Endodermal cell (in vitro differentiated cells): ENCODE data around the gene FAM9A. TPM values are rescaled to one million over a fixed set of nuclear protein-coding genes. Genes with fewer than 3 reads are reported as not detected.
"Not testable (repeated sequence)": the region's sequence is repeated elsewhere in the genome, so short reads cannot be mapped to it uniquely, and the experiment has no call there.

Experiments
- DNase-seq: peaks from one replicate; pipeline ENCODE4 v3.0.0-alpha.2; 2017
- H3K27ac ChIP-seq: 2 replicates; pipeline ENCODE4 v1.5.1; 2013; ENCODE audit warnings: mild to moderate bottlenecking, low read depth, low read length, moderate library complexity
- H3K27me3 ChIP-seq: 2 replicates; pipeline ENCODE4 v1.6.1; 2013; ENCODE audit warnings: mild to moderate bottlenecking, low read length, moderate library complexity; ENCODE audit not compliant: insufficient read depth, control insufficient read depth, poor library complexity, severe bottlenecking
- H3K36me3 ChIP-seq: 2 replicates; pipeline ENCODE4 v1.7.0; 2013; ENCODE audit warnings: mild to moderate bottlenecking, low read length, moderate library complexity; ENCODE audit not compliant: control insufficient read depth, insufficient read depth
- H3K4me1 ChIP-seq: one replicate; pipeline ENCODE4 v1.7.0; 2013; ENCODE audit warnings: low read length; ENCODE audit not compliant: control insufficient read depth, insufficient read depth
- H3K4me3 ChIP-seq: 2 replicates; pipeline ENCODE4 v1.5.1; 2013; ENCODE audit warnings: mild to moderate bottlenecking, low read length, moderate library complexity
- H3K9ac ChIP-seq: 2 replicates; pipeline ENCODE4 v1.6.1; 2013; ENCODE audit warnings: mild to moderate bottlenecking, low read length, moderate library complexity; ENCODE audit not compliant: poor library complexity, severe bottlenecking; ENCODE audit errors: extremely low read depth
- H3K9me3 ChIP-seq: 2 replicates; pipeline ENCODE4 v1.6.1; 2013; ENCODE audit warnings: mild to moderate bottlenecking, low read length, moderate library complexity; ENCODE audit not compliant: control insufficient read depth
- H3K27ac Mint-ChIP-seq: 2 replicates; pipeline ENCODE4 v1.8.0; 2020; ENCODE audit warnings: mixed read lengths
- H3K27me3 Mint-ChIP-seq: 2 replicates; pipeline ENCODE4 v1.8.0; 2021; ENCODE audit warnings: mild to moderate bottlenecking, mixed read lengths; ENCODE audit not compliant: insufficient read depth
- H3K36me3 Mint-ChIP-seq: 2 replicates; pipeline ENCODE4 v1.8.0; 2020; ENCODE audit warnings: low read depth, mixed read lengths
- H3K4me1 Mint-ChIP-seq: 2 replicates; pipeline ENCODE4 v1.8.0; 2020; ENCODE audit warnings: mixed read lengths
- H3K4me3 Mint-ChIP-seq: 2 replicates; pipeline ENCODE4 v1.8.0; 2020; ENCODE audit warnings: mild to moderate bottlenecking, moderate library complexity, mixed read lengths
- H3K9me3 Mint-ChIP-seq: 2 replicates; pipeline ENCODE4 v1.8.0; 2020; ENCODE audit warnings: mild to moderate bottlenecking, mixed read lengths
- CTCF ChIP-seq: fragments of 200-600 bp; sonication (generic); conservative IDR thresholded peaks from 2 replicates; pipeline ENCODE4 v1.5.0; 2021; ENCODE audit warnings: antibody characterized with exemption, mild to moderate bottlenecking
- WGBS, 2 experiments: methylation state at CpG; one replicate each; pipeline versions ENCODE4 v1.1.5 to v1.1.7; 2013; ENCODE audit warnings: missing lambda C conversion rate in 2 of 2, mixed read lengths in 1 of 2; ENCODE audit not compliant: insufficient coverage in 1 of 2, insufficient read length in 1 of 2; 5-methylcytosine and 5-hydroxymethylcytosine counted together
- total RNA-seq, 2 donors: library from RNA; stranded (reverse); fragmentation: NEBNext Ultra II Directional in 1 of 2; extraction: Animal tissue kit (Norgen Biotek cat#: 25700) in 1 of 2; gene quantifications; 2 replicates in 1 of 2; 3 replicates in 1 of 2; pipeline ENCODE4 v1.2.1, GENCODE V29; 2021

FAM9A gene
- total RNA-seq, 2 donors from 2014 or later = not detected

- 92 to 100% methylated on average over 3 to 13 of the region's 16 CpGs for WGBS, 2 experiments
- not testable (repeated sequence) for H3K4me1 ChIP-seq, H3K4me3 Mint-ChIP-seq, H3K4me3 ChIP-seq, DNase-seq, H3K27me3 Mint-ChIP-seq, H3K9me3 Mint-ChIP-seq, H3K9me3 ChIP-seq, H3K27ac Mint-ChIP-seq, H3K36me3 Mint-ChIP-seq, H3K27me3 ChIP-seq, H3K9ac ChIP-seq, H3K4me1 Mint-ChIP-seq, H3K36me3 ChIP-seq, H3K27ac ChIP-seq
These were observed 2.5 kb downstream of the FAM9A start for GRCh38 chrX:8798702-8799101.

GRCh38 chrX:8787119-8787518, 14.1 kb downstream of the FAM9A start:
- H3K9me3 Mint-ChIP-seq, H3K4me3 ChIP-seq, H3K4me3 Mint-ChIP-seq, H3K27ac ChIP-seq, H3K4me1 Mint-ChIP-seq, H3K36me3 Mint-ChIP-seq, DNase-seq, H3K4me1 ChIP-seq, H3K27me3 ChIP-seq, H3K36me3 ChIP-seq, H3K9ac ChIP-seq, H3K9me3 ChIP-seq, H3K27me3 Mint-ChIP-seq, H3K27ac Mint-ChIP-seq: not testable (repeated sequence)
- WGBS, 2 experiments = 100% methylated on average over 1 of the region's 1 CpG; no CpG with 5 or more reads in 1 of the 2 experiments

- Mint-ChIP-seq H3K27ac (no peak overlapping the region), H3K4me3 (no peak overlapping the region), H3K4me1 (peaks cover 14% of the 10 kb centered on the region), H3K9me3 (peaks cover 4% of the 10 kb centered on the region), H3K36me3 (no peaks in the 10 kb centered on the region), H3K27me3 (peaks cover 5% of the 10 kb centered on the region)
- Histone ChIP-seq H3K4me1 (no peaks in the 10 kb centered on the region), H3K36me3 (no peaks in the 10 kb centered on the region), H3K27me3 (no peaks in the 10 kb centered on the region), H3K9me3 (no peaks in the 10 kb centered on the region), H3K27ac (no peak overlapping the region), H3K4me3 (no peak overlapping the region), H3K9ac (no peak overlapping the region)
- DNase-seq = no peak
- TF ChIP-seq CTCF = no peak
- WGBS, 2 experiments = 96% methylated on average over 21 of the region's 25 CpGs; no CpG with 5 or more reads in 1 of the 2 experiments
These were observed 17.0 kb downstream of the FAM9A start for GRCh38 chrX:8784162-8784561.

- Histone ChIP-seq H3K4me1 (no peaks in the 10 kb centered on the region), H3K36me3 (no peaks in the 10 kb centered on the region), H3K27me3 (no peaks in the 10 kb centered on the region), H3K9me3 (no peaks in the 10 kb centered on the region), H3K9ac (no peak overlapping the region), H3K27ac (no peak overlapping the region), H3K4me3 (no peak overlapping the region)
- H3K36me3 Mint-ChIP-seq = no peaks in the 10 kb centered on the region
- peaks cover 6% of the 10 kb centered on the region for H3K27me3 Mint-ChIP-seq
- H3K27ac Mint-ChIP-seq = no peak overlapping the region
- H3K9me3 Mint-ChIP-seq = peaks cover 4% of the 10 kb centered on the region
- TF ChIP-seq CTCF = no peak
- H3K4me3 Mint-ChIP-seq = no peak overlapping the region
- WGBS, 2 experiments = 91 to 100% methylated on average over 2 to 19 of the region's 19 CpGs
- no peak for DNase-seq
- H3K4me1 Mint-ChIP-seq = peaks cover 14% of the 10 kb centered on the region
These were observed 17.5 kb downstream of the FAM9A start for GRCh38 chrX:8783714-8784098.
